GM21381 (cell line): ENCODE data around the gene MOGAT3.

ENCODE experiments used
- ATAC-seq: cut with Tn5 transposase; IDR thresholded peaks from one replicate; pipeline ENCODE4 v1.9.1; 2021; ENCODE audit warnings: mild to moderate bottlenecking, moderate library complexity; ENCODE audit not compliant: unreplicated experiment

Gene MOGAT3

DNA sequence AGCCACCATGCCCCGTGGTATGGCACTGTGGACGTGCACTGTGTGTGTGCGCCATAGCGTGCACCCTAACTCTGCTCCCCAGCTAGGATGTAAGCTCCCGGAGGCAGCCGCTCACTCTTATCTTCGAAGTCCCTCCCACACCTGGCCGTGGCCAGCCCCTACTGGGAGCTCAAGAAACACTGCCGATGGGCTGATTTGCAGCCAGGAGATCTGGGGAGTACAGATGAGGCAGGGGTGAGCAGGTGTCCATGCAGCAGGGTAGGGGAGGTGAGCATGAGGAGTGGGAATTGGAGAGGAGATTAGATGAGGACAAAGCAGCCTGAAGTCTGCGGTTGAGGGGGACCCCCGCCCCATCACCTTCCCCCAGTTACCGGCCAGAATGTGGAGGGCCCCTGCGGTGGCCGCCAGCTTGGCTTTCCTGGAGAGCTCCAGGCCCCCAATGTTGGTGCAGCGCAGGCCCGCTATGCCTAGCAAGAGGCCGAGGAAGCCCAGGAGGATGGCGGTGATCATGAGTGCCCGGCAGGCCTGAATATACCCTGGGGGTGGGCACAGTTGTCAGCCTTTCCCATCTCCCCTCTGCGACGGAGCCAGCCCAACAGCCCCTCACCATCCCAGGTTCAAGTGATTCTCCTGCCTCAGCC, 33.2 kb upstream of the MOGAT3 start:
- ATAC-seq, result no peak

DNA sequence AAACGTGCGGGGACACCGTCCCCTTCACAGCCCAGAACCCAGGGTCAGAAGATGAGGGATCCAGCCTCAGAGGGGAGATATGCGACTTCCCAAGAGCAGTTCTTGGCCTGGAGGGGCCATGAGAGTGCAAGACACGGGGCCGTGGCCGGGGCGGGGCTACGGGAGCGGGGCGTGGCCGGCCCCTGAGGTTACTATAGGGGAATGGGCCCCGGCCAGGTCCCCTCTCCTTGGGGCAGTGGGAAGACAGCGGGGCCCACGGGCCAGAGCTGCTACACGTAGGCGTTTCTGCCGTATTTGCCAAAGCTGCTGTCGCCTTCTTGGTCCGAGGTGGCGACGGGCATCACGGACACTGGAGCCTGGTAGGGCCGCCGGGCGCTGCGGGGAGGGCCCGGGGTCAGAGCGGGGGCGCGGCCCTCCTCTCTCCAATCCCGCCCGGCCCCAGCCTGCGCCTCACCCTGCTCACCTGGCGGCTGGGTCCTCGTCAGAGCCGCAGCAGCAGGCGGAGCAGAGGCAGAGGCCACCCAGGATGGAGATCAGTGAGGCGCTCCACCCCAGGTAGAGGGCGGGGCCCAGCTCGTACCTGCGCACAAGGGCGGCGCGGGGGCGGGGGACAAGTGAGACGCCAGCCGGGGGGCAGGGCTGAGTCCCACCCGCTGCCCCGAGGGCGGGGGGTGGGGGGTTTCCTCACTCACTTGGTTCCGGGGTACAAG, 31.5 kb upstream of the MOGAT3 start:
- no peak for ATAC-seq

DNA sequence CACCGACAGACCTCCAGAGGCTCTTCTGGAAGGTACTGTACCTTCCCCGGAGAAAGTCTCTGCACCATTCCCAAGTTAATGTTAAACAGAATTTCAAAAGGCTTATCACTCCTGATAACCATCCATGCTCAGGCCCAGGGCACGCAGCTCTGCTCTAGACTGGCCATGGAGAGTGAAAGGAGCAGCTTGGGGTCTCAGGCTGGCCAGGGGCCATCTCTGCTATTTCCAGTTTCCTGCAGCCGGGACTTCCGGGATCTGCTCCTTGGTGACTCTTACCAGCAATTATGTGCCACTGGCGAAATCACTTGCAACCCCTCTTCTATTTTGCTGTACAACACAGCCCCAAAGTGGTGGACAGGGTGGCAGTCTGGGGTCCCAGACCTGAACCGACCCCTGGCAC, 30.8 kb upstream of the MOGAT3 start:
- no peak for ATAC-seq

DNA sequence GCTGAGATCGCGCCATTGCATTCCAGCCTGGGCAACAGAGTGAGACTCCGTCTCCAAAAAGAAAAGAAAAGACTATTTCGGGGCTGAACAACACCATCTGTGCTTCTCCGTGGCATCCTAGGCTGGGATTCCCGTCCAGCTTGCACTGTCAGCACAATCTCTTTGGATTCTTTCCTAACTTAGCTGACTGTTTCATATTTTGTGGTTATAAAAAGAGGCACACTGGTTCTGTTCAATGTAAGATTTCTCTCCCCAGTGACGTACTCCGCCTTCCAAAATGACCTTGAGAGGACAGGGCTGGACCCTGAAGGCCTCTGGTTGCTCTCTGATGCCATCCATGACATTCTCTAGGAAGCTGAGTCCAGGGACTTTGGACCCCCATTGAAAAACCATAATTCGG, 25.9 kb upstream of the MOGAT3 start:
- ATAC-seq, result no peak

DNA sequence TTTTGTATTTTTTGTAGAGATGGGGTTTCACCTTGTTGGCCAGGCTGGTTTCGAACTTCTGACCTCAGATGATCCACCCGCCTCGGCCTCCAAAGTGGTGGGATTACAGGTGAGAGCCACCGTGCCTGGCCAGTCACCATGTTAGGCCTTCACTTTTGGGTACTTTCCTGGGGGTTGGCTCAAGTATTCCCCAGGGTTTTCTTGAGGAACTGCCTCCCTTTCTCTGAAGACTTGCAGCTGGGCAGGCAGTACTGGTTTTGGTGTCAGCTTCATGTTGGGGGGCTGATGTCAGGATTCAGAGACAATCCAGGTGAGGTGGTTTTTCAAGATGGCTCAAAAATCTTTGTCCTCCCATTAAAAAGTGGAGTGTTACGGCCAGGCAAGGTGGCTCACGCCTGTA, 24.8 kb upstream of the MOGAT3 start:
- no peak for ATAC-seq

DNA sequence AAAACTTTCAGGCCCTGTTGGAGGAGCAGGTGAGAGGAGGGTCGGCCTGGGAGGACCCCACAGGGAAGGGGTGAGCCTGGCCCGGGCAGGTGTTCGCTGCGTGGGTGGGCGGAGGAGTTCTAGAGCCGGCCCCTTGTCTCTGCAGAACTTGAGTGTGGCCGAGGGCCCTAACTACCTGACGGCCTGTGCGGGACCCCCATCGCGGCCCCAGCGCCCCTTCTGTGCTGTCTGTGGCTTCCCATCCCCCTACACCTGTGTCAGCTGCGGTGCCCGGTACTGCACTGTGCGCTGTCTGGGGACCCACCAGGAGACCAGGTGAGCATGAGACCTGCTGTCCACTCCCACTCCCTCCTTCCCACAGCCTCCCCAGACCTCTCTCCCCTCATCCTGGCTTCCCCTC, 22.7 kb upstream of the MOGAT3 start:
- no peak for ATAC-seq

DNA sequence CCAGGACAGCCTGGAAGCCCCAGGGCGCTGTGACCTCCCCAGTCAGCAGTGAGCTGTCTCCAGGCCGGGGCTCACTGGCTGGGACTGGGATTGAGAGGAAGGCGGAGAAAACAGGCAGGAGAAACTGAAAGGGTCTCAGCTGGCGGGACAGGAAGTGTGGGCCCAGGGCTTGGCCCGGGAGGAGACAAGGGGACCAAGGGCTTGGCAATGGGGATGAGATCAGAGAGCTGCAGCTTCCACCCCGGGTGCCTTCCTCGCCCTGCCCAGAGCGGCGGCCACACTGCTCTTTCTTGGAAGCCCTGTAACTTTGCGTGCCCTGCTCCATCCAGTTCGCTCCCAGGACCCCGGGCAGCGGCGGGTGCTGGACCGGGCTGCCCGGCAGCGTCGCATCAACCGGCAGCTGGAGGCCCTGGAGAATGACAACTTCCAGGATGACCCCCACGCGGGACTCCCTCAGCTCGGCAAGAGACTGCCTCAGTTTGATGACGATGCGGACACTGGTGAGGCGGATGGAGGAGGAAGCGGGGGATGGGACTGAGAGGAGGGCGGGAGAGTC, 21.5 kb upstream of the MOGAT3 start:
- ATAC-seq, result no peak

DNA sequence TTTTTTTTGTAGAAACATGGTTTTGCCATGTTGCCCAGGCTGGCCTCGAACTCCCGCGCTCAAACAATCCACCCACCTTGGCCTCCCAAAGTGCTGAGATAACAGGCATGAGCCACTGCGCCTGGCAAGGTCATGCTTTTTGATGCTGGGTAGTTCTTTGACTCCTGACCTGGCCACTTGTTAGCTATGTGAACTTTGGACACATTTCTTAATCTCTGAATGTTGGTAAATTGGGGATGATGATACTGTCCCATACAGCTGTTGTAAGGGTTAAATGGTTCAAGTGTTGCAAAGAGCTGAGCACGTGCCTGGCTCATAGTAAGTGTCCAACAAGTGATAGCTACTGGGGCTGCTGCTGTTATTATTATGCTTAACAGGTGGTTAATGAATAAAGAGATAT, 19.5 kb upstream of the MOGAT3 start:
- no peak for ATAC-seq

DNA sequence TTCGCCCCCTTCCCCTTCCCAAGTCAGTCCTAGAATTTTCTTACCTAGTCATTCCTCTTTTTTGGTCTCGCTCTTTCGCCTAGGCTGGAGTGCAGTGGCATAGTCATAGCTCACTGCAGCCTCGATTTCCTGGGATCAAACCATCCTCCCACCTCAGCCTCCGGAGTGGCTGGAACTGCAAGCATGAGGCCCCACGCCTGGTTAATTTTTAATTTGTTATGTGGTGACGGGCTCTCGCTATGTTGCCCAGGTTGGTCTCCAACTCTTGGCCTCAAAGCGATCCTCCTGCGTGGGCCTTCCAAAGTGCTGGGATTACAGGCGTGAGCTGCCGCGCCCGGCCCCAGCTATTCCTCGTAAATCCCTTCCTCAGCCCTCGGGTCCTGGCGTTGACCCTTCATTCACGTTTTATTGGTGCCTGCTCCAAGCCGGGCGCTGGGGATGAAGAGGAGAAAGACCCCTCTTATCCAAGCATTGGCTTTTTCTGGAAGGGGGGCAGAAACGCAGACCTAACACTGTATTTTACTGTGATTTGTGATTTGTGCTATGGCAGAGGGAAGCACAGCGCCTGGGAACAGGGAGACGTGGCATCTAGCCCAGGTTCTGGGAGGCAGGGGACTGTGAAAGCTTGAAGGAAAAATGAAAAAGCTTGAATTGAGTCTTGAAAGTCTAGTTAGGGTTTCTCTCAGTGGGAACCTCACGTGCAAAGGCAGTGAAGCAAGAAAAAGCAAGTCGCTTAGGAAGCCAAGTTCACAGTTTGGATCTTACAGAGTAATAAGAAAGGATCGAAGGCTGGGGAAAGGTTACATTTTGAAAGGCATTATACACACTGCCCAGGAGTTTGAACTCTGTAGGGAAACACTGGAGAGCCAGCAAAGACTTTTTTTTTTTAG, 17.6 kb upstream of the MOGAT3 start:
- peak; percentile 4 for ATAC-seq

DNA sequence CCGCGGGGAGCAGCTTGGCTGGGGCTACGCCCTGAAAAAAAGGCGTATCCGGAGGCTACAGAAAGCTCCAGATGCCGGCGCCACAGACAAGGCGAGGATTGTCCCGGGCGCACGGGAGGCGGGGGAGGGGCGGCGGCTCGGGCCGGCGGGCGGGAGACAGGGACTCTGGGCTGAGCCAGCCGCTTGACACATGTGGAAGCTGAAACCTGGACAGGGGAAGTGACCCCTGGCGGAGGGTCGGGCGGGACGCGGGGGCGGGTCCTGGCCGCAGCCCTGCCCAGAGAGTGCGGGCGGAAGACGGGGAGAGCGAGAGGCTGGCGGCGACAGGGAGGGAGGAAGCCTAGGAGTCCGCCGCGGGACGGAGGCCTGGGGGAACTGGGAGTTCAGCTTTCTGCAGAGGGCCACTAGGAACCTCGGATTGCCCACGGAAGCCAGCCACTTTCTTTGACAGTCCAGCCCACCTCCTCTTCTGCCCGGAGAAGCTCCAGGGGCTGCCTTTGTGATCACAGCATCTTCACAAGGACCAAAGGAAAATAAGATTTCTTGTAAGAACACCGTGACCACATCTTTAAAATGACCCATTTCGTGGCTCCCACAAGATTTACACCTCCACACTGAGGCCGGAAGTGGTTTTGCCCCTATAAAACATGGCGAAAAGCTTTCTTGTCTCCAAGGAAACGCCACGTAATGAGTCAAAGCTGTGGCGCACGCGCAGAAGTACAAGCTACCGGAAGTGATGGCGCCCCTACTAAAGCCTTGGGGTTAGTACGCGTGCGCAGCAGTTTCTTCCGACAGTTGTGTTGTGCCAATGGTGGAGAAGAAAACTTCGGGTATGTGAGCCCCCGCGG, 16.8 kb upstream of the MOGAT3 start, which contains the start of the genes PLOD3 and ZNHIT1:
Gene PLOD3 (minus strand): TSS at position 194 of the 848 bp plus-strand sequence. CDS start 307 bp downstream, outside the sequence.
Gene ZNHIT1 (plus strand): TSS at position 778 of the 848 bp plus-strand sequence. CDS start 31 bp downstream, at position 809.
- peak; percentile 62 for ATAC-seq

DNA sequence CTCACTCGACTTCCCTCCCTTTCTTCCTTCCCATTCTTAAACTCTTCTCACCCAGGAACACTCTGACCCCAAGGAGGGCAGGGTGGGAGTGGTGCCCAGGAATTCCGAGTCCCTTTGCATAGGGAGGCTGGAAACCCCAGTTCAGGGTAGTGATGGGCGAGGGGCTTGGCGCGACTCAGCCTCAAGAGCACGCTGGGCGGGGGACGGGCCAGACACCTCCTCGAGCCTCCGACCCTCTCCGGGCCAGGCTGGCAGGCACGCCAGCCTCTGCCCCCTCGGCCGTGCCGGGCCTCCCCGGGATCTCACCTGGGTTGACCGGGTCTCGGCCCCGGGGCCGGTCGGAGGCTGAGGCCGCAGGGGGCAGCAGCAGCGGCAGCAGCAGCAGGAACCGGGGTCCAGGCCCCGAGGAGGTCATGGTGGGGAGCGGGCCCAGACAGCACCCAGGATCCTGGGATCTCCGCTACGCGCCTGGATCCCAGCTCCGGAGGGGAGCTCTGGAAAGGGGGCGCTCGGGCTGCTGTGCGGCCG, 16.1 kb upstream of the MOGAT3 start:
- ATAC-seq, result peak; percentile 18

DNA sequence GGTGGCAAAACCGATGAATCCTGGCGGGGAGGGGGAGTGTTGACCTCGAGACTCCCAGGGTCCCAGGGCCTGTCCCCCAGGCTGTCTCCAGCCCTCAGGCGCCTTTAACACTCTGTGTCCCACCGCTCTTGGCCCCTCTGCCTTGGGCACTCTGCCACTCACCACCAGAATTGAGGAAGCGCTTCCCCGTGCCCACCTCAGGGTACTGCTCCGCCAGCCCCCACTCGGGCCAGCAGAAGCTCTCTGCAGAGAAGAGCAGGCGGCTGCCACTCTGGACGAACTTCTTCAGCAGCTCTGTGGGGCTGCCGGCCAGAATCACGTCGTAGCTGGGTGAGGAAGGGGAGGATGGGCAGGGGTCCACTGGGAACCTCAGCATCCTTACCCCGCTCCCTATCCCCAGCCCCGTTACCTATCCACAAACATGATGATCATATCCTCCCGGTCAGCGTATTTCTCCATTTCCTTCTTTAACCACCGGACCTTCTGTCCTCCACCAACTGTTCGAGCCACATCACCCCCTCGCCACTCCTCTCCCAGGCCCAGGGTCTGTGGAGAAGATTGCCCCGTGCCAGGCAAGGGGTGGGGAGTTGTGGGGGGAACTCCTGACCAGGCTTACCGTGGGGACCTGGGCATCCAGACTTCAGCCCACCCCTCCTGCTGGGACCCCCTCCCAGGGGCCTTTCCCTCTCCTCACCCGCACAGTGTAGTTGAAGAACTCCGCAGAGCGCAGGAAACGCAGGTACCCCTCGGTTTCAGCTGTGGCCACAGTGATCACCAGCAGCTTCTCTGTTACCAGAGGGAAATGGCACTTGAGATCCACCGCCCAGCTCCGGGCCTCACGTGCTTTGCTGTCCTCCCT, 15.4 kb upstream of the MOGAT3 start:
- ATAC-seq, result no peak

DNA sequence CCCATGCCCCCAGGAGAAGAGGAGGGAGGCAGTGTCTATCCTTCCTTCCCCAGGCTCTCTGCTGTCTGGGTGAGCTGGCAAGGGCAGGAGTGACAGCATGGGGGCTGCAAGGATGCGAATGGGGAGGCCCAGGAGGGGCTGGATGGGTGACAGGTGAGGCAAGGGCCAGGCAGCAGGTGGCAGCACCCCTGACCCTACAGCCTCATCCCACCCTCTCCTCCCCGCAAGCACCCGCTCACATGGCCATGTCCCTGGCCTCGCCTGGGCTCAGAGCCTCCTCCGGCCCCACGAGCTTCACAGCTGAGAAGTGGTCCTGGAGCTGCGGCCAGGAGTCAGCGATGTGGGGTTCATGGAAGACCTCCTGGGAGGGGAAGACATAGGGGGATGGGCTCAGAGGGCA, 11.2 kb upstream of the MOGAT3 start:
- ATAC-seq, result no peak

DNA sequence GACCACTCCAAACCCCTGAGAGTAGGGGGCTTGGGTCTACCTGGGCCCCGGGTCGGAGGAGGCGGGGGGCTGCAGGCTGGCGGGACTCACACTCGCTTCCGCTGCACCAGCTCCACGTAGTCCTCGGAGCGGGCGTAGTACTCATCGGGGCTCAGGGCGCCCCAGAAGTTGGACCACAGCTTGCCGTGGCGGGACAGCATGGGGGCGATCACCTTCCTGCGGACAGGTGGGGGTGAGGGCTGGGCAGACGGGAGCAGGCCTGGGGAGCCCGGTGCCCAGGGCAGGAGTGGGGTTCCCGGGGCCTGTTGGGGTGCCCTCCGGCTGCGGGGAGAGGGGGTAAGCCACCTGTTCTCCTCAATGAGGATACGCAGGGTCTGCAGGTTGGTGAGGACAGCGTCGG, 10.7 kb upstream of the MOGAT3 start:
- ATAC-seq, result no peak

DNA sequence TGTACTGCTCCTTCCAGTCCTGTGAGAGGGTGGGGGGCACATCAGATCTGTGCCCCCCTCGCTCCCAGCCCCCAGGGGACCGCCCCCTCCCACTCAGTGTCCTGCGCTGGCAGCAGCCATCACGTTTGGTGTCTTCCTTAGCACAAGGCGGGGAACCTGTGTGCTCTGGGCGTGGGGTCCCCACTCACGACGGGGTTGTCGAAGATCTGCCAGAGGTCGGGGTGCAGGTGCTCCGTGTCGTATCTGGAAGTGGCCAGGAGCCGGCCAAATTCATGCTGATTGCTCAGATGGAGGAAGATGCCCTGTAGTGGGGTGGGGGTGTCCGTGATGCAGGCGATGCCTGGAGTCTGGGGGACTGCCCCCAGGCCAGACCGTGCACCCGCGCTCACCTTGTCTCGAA, 9.3 kb upstream of the MOGAT3 start:
- ATAC-seq, result no peak

DNA sequence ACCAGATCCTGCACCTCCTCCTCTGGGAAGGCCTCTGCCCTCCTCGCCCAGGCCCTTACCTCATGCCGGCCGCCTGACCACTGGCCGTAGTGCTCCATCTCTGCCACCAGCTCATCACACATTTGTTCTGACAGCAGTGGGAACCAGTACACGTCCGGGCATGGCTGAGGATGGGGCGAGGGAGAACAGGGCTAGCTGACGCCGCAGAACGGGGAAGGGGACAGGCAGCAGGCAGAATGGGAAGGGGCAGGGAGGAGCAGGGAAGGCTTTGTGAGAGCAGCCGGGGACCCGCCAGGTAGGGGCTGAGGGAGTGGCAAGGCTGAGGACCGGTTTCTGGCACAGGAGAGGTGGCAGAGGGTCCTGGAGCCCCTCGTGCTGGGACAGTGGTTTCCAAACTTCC, 8.0 kb upstream of the MOGAT3 start:
- no peak for ATAC-seq

DNA sequence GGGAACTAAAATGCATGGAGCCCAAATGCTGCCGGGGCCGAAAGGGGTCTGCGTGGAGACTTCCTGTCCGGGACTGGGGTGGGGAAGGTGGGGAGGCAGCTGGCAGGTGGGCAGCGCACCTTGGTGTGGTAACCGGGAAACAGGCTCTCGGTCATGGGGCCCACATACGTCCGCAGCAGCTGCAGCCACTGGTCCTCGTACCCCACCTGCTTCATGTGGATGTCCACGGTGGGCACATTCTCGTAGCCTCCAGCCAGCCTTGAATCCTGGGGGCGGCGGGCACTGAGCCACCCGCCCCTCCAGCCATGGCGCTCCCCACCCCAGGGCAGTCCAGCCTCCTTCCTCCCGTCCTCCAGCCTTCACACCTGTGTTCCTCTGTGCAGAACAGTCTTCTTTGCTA, 6.6 kb upstream of the MOGAT3 start:
- ATAC-seq, result no peak

DNA sequence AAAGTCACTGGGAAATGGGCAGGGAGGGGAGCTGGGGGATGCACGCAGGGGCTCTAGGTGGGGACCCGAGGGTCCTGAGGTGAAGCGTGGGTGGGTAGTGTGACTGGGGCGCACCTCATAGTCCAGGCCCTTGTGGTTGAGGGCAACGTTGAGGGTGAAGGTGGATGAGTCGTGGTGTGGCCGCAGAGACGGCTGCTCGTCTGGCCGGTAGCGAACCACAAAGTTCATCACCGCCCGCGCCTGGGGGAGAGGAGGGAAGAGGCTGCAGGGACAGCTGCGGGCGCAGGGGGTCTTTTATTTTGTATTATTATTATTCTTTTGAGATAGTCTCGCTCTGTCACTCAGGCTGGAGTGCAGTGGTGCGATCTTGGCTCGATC, 5.8 kb upstream of the MOGAT3 start:
- no peak for ATAC-seq
